HepG2 (cell line): ENCODE data around the gene CECR2. TPM values are rescaled to one million over a fixed set of nuclear protein-coding genes. Genes with fewer than 3 reads are reported as not detected.
A peak's percentile ranks its signal among the peaks of the same experiment; 100 is the strongest.

Experiments
- KDM4B ChIP-seq: sonication (generic); formaldehyde crosslinking; IDR thresholded peaks from 2 replicates; pipeline ENCODE4 v1.4.0; 2020; ENCODE audit warnings: missing genetic modification reagents
- PAF1 ChIP-seq: IDR thresholded peaks from 2 replicates; pipeline ENCODE4 v1.6.1; 2016; ENCODE audit warnings: missing genetic modification reagents, missing compliant biosample characterization
- RAD21 ChIP-seq: fragments of 450-650 bp; formaldehyde crosslinking; IDR thresholded peaks from 2 replicates; pipeline ENCODE4 v1.5.0; 2020; ENCODE audit warnings: mild to moderate bottlenecking
- RARA ChIP-seq: IDR thresholded peaks from 2 replicates; pipeline ENCODE4 v1.6.1; 2016; ENCODE audit warnings: missing genetic modification reagents, missing compliant biosample characterization
- SNRNP70 ChIP-seq: fragments of 200-400 bp; formaldehyde crosslinking; IDR thresholded peaks from 2 replicates; pipeline ENCODE4 v1.6.1; 2017; ENCODE audit warnings: mild to moderate bottlenecking, low read depth, low read length, moderate library complexity
- ZBTB38 ChIP-seq: sonication (generic); formaldehyde crosslinking; IDR thresholded peaks from 2 replicates; pipeline ENCODE4 v1.5.1; 2020; ENCODE audit warnings: mild to moderate bottlenecking, missing genetic modification reagents
- ZFP36L1 ChIP-seq: sonication (generic); formaldehyde crosslinking; IDR thresholded peaks from 2 replicates; pipeline ENCODE4 v1.8.0; 2022; ENCODE audit warnings: mild to moderate bottlenecking, missing genetic modification reagents, moderate library complexity
- ZFP36L2 ChIP-seq: sonication (generic); formaldehyde crosslinking; IDR thresholded peaks from 2 replicates; pipeline ENCODE4 v1.4.0; 2020; ENCODE audit warnings: missing genetic modification reagents
- ZNF160 ChIP-seq: sonication (generic); formaldehyde crosslinking; IDR thresholded peaks from 2 replicates; pipeline ENCODE4 v1.8.0; 2022; ENCODE audit warnings: mild to moderate bottlenecking, inconsistent platforms, missing genetic modification reagents
- ZNF207 ChIP-seq: fragments of 450-650 bp; IDR thresholded peaks from 2 replicates; pipeline ENCODE4 v1.6.1; 2016; ENCODE audit warnings: antibody characterized with exemption, borderline replicate concordance
- ZNF296 ChIP-seq: sonication (generic); formaldehyde crosslinking; conservative IDR thresholded peaks from 2 replicates; pipeline ENCODE4 v1.5.0; 2020; ENCODE audit warnings: mild to moderate bottlenecking, missing genetic modification reagents
- ZNF598 ChIP-seq: sonication (generic); formaldehyde crosslinking; IDR thresholded peaks from 2 replicates; pipeline ENCODE4 v1.5.1; 2020; ENCODE audit warnings: mild to moderate bottlenecking, missing genetic modification reagents, borderline replicate concordance
- ZSCAN30 ChIP-seq: sonication (generic); formaldehyde crosslinking; IDR thresholded peaks from 2 replicates; pipeline ENCODE4 v1.5.0; 2020; ENCODE audit warnings: mild to moderate bottlenecking, missing genetic modification reagents
- polyA plus RNA-seq, 8 experiments: library from polyadenylated mRNA; depleted of rRNA in 3 of 8; stranded (reverse) in 7 of 8; unstranded in 1 of 8; fragments of >200 nt; fragmentation: Illumina TruSeq in 4 of 8; extraction: Trizol in 4 of 8; gene quantifications; 2 replicates each; pipeline versions ENCODE4 v1.2.1 to v1.2.3, GENCODE V29; 2011 to 2016; ENCODE audit warnings: low read depth in 4 of 8, missing spikeins in 1 of 8, mixed read lengths in 1 of 8; ENCODE audit not compliant: insufficient read depth in 1 of 8
- total RNA-seq, 5 experiments: library from RNA; depleted of rRNA; stranded (reverse); fragments of >200 nt; fragmentation: Illumina TruSeq; extraction: Trizol; gene quantifications; 2 replicates each; pipeline ENCODE4 v1.2.3, GENCODE V29; 2016; ENCODE audit warnings: low read depth in 1 of 5
- TF ChIP-seq, protein P1 (sequence below): sonication (generic); formaldehyde crosslinking; IDR thresholded peaks from 2 replicates; pipeline ENCODE4 v1.4.0; 2020; ENCODE audit warnings: mild to moderate bottlenecking, missing genetic modification reagents
- TF ChIP-seq, protein P2 (sequence below): sonication (generic); formaldehyde crosslinking; IDR thresholded peaks from 2 replicates; pipeline ENCODE4 v1.5.1; 2020; ENCODE audit warnings: mild to moderate bottlenecking, missing genetic modification reagents, moderate library complexity
- TF ChIP-seq, protein P3 (sequence below): sonication (generic); formaldehyde crosslinking; conservative IDR thresholded peaks from 2 replicates; pipeline ENCODE4 v1.4.0; 2020; ENCODE audit warnings: mild to moderate bottlenecking, missing genetic modification reagents, moderate library complexity
- TF ChIP-seq, protein P4 (sequence below): sonication (generic); formaldehyde crosslinking; IDR thresholded peaks from 2 replicates; pipeline ENCODE4 v1.8.0; 2022; ENCODE audit warnings: missing genetic modification reagents, low read depth, mild to moderate bottlenecking, borderline replicate concordance
- TF ChIP-seq, protein P5 (sequence below): IDR thresholded peaks from 2 replicates; pipeline ENCODE4 v1.6.1; 2016

CECR2 gene
- total and polyA plus RNA-seq, 2 of the 13 experiments (the other 11 are each of a cell fraction or from before 2014, with no cell fraction given) = not detected

DNA sequence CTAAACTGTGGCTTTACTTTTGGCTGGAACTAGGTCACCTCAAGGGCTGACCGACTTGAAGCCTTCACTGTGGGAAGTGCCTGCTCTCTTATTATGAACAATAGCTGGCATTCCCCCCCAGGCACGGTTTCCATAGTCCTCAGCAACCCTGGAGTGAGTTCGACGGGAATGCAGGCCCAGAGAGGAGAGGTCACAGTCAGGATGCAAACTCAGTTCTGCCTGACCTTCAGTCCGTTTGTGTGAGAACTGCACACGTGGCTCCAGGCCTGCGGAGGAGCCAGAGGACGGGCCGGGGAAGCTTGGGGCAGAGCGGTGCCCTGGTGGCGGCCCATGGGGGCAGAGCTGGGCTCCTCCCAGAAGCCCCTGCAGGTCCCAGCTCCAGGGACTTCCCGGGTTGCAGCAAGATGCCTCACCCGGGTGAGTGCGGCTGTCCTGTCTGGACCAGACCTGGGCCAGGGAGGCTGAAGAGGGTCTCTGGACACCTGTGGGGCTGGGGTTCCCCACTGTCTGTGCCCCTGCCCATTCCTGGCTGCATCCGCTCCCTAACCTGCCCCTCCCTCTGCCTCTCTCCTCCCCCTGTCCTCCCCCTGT, 211.3 kb downstream of the CECR2 start (continued):
- TF ChIP-seq, protein P1, sequence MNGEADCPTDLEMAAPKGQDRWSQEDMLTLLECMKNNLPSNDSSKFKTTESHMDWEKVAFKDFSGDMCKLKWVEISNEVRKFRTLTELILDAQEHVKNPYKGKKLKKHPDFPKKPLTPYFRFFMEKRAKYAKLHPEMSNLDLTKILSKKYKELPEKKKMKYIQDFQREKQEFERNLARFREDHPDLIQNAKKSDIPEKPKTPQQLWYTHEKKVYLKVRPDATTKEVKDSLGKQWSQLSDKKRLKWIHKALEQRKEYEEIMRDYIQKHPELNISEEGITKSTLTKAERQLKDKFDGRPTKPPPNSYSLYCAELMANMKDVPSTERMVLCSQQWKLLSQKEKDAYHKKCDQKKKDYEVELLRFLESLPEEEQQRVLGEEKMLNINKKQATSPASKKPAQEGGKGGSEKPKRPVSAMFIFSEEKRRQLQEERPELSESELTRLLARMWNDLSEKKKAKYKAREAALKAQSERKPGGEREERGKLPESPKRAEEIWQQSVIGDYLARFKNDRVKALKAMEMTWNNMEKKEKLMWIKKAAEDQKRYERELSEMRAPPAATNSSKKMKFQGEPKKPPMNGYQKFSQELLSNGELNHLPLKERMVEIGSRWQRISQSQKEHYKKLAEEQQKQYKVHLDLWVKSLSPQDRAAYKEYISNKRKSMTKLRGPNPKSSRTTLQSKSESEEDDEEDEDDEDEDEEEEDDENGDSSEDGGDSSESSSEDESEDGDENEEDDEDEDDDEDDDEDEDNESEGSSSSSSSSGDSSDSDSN (CRISPR knock-in tag) = 0 out of 2 replicates have a peak, but pooled peaks have one; percentile 34
- TF ChIP-seq, protein P2, sequence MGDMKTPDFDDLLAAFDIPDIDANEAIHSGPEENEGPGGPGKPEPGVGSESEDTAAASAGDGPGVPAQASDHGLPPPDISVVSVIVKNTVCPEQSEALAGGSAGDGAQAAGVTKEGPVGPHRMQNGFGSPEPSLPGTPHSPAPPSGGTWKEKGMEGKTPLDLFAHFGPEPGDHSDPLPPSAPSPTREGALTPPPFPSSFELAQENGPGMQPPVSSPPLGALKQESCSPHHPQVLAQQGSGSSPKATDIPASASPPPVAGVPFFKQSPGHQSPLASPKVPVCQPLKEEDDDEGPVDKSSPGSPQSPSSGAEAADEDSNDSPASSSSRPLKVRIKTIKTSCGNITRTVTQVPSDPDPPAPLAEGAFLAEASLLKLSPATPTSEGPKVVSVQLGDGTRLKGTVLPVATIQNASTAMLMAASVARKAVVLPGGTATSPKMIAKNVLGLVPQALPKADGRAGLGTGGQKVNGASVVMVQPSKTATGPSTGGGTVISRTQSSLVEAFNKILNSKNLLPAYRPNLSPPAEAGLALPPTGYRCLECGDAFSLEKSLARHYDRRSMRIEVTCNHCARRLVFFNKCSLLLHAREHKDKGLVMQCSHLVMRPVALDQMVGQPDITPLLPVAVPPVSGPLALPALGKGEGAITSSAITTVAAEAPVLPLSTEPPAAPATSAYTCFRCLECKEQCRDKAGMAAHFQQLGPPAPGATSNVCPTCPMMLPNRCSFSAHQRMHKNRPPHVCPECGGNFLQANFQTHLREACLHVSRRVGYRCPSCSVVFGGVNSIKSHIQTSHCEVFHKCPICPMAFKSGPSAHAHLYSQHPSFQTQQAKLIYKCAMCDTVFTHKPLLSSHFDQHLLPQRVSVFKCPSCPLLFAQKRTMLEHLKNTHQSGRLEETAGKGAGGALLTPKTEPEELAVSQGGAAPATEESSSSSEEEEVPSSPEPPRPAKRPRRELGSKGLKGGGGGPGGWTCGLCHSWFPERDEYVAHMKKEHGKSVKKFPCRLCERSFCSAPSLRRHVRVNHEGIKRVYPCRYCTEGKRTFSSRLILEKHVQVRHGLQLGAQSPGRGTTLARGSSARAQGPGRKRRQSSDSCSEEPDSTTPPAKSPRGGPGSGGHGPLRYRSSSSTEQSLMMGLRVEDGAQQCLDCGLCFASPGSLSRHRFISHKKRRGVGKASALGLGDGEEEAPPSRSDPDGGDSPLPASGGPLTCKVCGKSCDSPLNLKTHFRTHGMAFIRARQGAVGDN (CRISPR knock-in tag) = peak; percentile 91
- TF ChIP-seq ZNF296 (no peak), ZNF598 (CRISPR knock-in tag) (0 out of 2 replicates have a peak, but pooled peaks have one; percentile 45), PAF1 (no peak), ZSCAN30 (no peak), ZNF207 (no peak), ZFP36L1 (CRISPR knock-in tag) (no peak), KDM4B (CRISPR knock-in tag) (no peak), RAD21 (peak; percentile 55), RARA (CRISPR knock-in tag) (no peak), SNRNP70 (no peak), ZBTB38 (CRISPR knock-in tag) (0 out of 2 replicates have a peak, but pooled peaks have one; percentile 13), ZNF160 (CRISPR knock-in tag) (no peak), ZFP36L2 (CRISPR knock-in tag) (no peak)
- TF ChIP-seq, protein P3, sequence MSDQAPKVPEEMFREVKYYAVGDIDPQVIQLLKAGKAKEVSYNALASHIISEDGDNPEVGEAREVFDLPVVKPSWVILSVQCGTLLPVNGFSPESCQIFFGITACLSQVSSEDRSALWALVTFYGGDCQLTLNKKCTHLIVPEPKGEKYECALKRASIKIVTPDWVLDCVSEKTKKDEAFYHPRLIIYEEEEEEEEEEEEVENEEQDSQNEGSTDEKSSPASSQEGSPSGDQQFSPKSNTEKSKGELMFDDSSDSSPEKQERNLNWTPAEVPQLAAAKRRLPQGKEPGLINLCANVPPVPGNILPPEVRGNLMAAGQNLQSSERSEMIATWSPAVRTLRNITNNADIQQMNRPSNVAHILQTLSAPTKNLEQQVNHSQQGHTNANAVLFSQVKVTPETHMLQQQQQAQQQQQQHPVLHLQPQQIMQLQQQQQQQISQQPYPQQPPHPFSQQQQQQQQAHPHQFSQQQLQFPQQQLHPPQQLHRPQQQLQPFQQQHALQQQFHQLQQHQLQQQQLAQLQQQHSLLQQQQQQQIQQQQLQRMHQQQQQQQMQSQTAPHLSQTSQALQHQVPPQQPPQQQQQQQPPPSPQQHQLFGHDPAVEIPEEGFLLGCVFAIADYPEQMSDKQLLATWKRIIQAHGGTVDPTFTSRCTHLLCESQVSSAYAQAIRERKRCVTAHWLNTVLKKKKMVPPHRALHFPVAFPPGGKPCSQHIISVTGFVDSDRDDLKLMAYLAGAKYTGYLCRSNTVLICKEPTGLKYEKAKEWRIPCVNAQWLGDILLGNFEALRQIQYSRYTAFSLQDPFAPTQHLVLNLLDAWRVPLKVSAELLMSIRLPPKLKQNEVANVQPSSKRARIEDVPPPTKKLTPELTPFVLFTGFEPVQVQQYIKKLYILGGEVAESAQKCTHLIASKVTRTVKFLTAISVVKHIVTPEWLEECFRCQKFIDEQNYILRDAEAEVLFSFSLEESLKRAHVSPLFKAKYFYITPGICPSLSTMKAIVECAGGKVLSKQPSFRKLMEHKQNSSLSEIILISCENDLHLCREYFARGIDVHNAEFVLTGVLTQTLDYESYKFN (CRISPR knock-in tag) = no peak
- TF ChIP-seq, protein P4, sequence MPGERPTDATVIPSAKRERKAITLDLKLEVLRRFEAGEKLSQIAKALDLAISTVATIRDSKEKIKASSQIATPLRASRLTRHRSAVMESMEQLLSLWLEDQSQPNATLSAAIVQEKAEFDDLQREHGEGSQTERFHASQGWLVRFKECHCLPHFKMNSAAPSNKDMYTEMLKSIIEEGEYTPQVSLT (CRISPR knock-in tag) = no peak
- TF ChIP-seq, protein P5, sequence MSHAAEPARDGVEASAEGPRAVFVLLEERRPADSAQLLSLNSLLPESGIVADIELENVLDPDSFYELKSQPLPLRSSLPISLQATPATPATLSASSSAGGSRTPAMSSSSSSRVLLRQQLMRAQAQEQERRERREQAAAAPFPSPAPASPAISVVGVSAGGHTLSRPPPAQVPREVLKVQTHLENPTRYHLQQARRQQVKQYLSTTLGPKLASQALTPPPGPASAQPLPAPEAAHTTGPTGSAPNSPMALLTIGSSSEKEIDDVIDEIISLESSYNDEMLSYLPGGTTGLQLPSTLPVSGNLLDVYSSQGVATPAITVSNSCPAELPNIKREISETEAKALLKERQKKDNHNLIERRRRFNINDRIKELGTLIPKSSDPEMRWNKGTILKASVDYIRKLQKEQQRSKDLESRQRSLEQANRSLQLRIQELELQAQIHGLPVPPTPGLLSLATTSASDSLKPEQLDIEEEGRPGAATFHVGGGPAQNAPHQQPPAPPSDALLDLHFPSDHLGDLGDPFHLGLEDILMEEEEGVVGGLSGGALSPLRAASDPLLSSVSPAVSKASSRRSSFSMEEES (CRISPR knock-in tag) = 0 out of 2 replicates have a peak, but pooled peaks have one; percentile 41
